ENCODE measurements around the gene PARVA. TPM values are rescaled to one million over a fixed set of nuclear protein-coding genes. Genes with fewer than 3 reads are reported as not detected.

PARVA gene
- total RNA-seq, 1 experiment from 2014 or later, result 18.1 TPM

DNA sequence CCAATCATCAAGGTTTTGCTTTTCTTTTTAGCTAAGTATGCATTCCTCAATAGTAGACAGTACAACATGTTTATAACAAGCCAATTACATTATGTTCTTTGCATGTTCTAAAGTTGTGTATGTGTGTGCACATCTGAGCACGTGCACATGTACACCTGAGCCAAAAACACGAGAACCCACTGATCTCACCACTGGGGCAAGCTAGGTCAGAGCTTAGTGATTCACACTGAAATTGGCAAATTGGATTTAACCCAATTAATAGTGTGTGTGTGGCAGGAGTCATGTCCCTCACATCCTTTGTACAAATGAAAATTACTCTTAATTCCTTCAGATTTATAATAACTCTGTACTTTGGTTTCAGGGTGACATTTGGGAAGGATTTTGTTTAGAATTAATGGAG, 151.1 kb downstream of the PARVA start:
- no peak overlapping the region for H4K91ac ChIP-seq (ENCODE audit: insufficient read length, low read depth, low read length)
- H3K56ac ChIP-seq (ENCODE audit: insufficient read length, low read depth, low read length), result no peak overlapping the region
- no peak overlapping the region for H2AK5ac ChIP-seq (ENCODE audit: insufficient read length, low read length)
- TF ChIP-seq, protein P1, sequence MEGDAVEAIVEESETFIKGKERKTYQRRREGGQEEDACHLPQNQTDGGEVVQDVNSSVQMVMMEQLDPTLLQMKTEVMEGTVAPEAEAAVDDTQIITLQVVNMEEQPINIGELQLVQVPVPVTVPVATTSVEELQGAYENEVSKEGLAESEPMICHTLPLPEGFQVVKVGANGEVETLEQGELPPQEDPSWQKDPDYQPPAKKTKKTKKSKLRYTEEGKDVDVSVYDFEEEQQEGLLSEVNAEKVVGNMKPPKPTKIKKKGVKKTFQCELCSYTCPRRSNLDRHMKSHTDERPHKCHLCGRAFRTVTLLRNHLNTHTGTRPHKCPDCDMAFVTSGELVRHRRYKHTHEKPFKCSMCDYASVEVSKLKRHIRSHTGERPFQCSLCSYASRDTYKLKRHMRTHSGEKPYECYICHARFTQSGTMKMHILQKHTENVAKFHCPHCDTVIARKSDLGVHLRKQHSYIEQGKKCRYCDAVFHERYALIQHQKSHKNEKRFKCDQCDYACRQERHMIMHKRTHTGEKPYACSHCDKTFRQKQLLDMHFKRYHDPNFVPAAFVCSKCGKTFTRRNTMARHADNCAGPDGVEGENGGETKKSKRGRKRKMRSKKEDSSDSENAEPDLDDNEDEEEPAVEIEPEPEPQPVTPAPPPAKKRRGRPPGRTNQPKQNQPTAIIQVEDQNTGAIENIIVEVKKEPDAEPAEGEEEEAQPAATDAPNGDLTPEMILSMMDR (conservative IDR thresholded peaks at IDR 0.05), result no peak
- no peak overlapping the region for H2BK5ac ChIP-seq (ENCODE audit: insufficient read length, low read length)
- H3K27ac Mint-ChIP-seq, result no peak overlapping the region
- no peak overlapping the region for H3K4me3 Mint-ChIP-seq
- H4K20me1 ChIP-seq (ENCODE audit: control insufficient read depth, insufficient read depth, insufficient read length), result no peaks in the 10 kb centered on the region
- no peak overlapping the region for H2BK120ac ChIP-seq (ENCODE audit: low read depth, low read length, poor library complexity, severe bottlenecking)
- H2AFZ ChIP-seq (ENCODE audit: low read length), result no peak overlapping the region
- no peak overlapping the region for H3K4ac ChIP-seq (ENCODE audit: low read depth, low read length)
- H3K23ac ChIP-seq (ENCODE audit: insufficient read length, low read depth, low read length), result no peak overlapping the region
- H3K9me3 Mint-ChIP-seq, result no peaks in the 10 kb centered on the region
- no peak overlapping the region for H3K18ac ChIP-seq (ENCODE audit: insufficient read length, low read depth, low read length)
- no peak overlapping the region for H3K4me2 ChIP-seq (ENCODE audit: insufficient read depth, insufficient read length, low read length)
- H3K27me3 Mint-ChIP-seq (ENCODE audit: low read depth), result no peaks in the 10 kb centered on the region; the same call in 1 of the 2 replicates
- no peaks in the 10 kb centered on the region for H3K79me2 ChIP-seq (ENCODE audit: insufficient read depth, low read length)
- no peaks in the 10 kb centered on the region for H3K9me3 ChIP-seq (ENCODE audit: control insufficient read depth, low read depth, low read length)
- H3K27me3 ChIP-seq (ENCODE audit: insufficient read depth, low read length), result no peaks in the 10 kb centered on the region
- no peak overlapping the region for H2BK15ac ChIP-seq (ENCODE audit: low read depth, low read length)
- H3K14ac ChIP-seq (ENCODE audit: insufficient read depth, low read length), result no peak overlapping the region
- no peak overlapping the region for H4K8ac ChIP-seq (replicated peaks; ENCODE audit: insufficient read length, low read depth, low read length)
- H2BK12ac ChIP-seq (ENCODE audit: insufficient read length, low read depth, low read length), result no peak overlapping the region
- H3T11ph ChIP-seq (ENCODE audit: low read length), result no peak overlapping the region
- H4K5ac ChIP-seq (ENCODE audit: insufficient read length, low read depth, low read length), result no peak overlapping the region
- no peaks in the 10 kb centered on the region for H3K4me1 ChIP-seq (ENCODE audit: insufficient read depth, low read length)
- no peaks in the 10 kb centered on the region for H3K23me2 ChIP-seq (ENCODE audit: insufficient read length, low read depth, low read length, poor library complexity, severe bottlenecking)
- WGBS (ENCODE audit: extremely low coverage, insufficient read length, low lambda C conversion rate), result no CpG with 5 or more reads among the region's 2 CpGs
- no peak overlapping the region for H3K9ac ChIP-seq (ENCODE audit: extremely low read depth, insufficient read length, low read length)
- no peaks in the 10 kb centered on the region for H3K79me1 ChIP-seq (ENCODE audit: insufficient read depth, low read depth, low read length, poor library complexity, severe bottlenecking)
- H2BK20ac ChIP-seq (ENCODE audit: low read depth, low read length, poor library complexity, severe bottlenecking), result no peak overlapping the region
- H3K4me1 Mint-ChIP-seq, result no peaks in the 10 kb centered on the region
- no peak for DNase-seq
- H3K36me3 Mint-ChIP-seq (ENCODE audit: insufficient read depth in 1 of 3, low read depth in 3 of 3), result no peaks in the 10 kb centered on the region; a peak in 2 of 7 replicates
- no peak overlapping the region for H3K27ac ChIP-seq (ENCODE audit: insufficient read length, low read depth, low read length)
